T-helper 17 cell (primary cell): ENCODE results near the gene SLC39A9. TPM values are rescaled to one million over a fixed set of nuclear protein-coding genes. Genes with fewer than 3 reads are reported as not detected.
"Not testable (repeated sequence)": the region's sequence is repeated elsewhere in the genome, so short reads cannot be mapped to it uniquely, and the experiment has no call there.

Experiments used
- ATAC-seq: fragments of 150-1000 bp; cut with Tn5 transposase; 2 replicates; pipeline ENCODE4 v1.10.0; 2021; ENCODE audit warnings: mild to moderate bottlenecking, moderate library complexity
- DNase-seq, 3 donors: peaks; one replicate each; pipeline versions ENCODE4 v3.0.0 to v3.0.0-alpha.2; 2020 to 2021
- H3K9me3 ChIP-seq: one replicate; pipeline ENCODE4 v1.7.0; 2013; ENCODE audit warnings: low read length, mild to moderate bottlenecking; ENCODE audit not compliant: control insufficient read depth, poor library complexity, severe bottlenecking
- H3K27ac Mint-ChIP-seq: one replicate; pipeline ENCODE4 v1.8.0; 2022; ENCODE audit warnings: mild to moderate bottlenecking, moderate library complexity, mixed read lengths
- H3K27me3 Mint-ChIP-seq: one replicate; pipeline ENCODE4 v1.8.0; 2022; ENCODE audit warnings: mixed read lengths
- H3K36me3 Mint-ChIP-seq: one replicate; pipeline ENCODE4 v1.8.0; 2022; ENCODE audit warnings: low read depth, mixed read lengths
- H3K4me1 Mint-ChIP-seq: one replicate; pipeline ENCODE4 v1.8.0; 2022; ENCODE audit warnings: mild to moderate bottlenecking, mixed read lengths
- H3K4me3 Mint-ChIP-seq: one replicate; pipeline ENCODE4 v1.8.0; 2022; ENCODE audit warnings: mild to moderate bottlenecking, moderate library complexity, mixed read lengths
- total RNA-seq, 4 donors: library from RNA in 2 of 4; stranded (reverse) in 2 of 4; gene quantifications; one replicate each; pipeline ENCODE4 v1.2.3 and lab custom pipeline; 2022 to 2026

SLC39A9 gene
- total RNA-seq, 2 donors from 2014 or later = 27.6 to 31.0 TPM

DNA sequence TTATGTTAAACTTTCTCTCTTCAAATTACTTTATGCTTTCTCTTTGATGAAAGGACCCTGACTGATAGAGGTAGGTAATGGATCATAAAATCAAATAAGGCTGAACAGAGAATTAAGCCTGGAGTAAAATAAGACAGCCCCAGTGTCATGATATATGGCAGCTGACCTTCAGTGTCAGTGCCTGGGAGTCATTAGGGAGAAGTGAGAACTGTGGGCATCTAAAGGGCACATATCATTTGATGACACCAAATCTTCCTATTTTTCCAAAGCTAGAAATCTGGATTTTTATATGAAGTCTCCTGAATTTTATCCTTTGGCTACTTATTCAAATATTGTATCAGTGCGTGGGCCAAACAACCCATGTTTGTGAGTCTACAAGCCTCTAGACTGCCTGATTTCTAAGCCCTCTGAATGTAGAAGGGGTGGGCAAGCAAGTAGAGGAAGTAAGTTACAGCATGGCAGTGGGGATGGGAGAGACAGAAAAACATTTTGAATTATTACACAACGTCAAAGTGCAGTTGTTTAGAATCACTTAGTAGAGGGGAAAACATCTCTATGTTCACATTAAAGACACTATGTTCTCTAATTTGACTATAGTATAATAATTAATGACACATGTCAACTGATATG, 10.0 kb downstream of the SLC39A9 start:
- peaks cover 5% of the 10 kb centered on the region for H3K36me3 Mint-ChIP-seq
- ATAC-seq = no peak
- peaks cover 14% of the 10 kb centered on the region for H3K4me1 Mint-ChIP-seq
- DNase-seq = no peak
- H3K27ac Mint-ChIP-seq = no peak overlapping the region
- H3K4me3 Mint-ChIP-seq = no peak overlapping the region
- H3K9me3 ChIP-seq = no peaks in the 10 kb centered on the region
- no peaks in the 10 kb centered on the region for H3K27me3 Mint-ChIP-seq

DNA sequence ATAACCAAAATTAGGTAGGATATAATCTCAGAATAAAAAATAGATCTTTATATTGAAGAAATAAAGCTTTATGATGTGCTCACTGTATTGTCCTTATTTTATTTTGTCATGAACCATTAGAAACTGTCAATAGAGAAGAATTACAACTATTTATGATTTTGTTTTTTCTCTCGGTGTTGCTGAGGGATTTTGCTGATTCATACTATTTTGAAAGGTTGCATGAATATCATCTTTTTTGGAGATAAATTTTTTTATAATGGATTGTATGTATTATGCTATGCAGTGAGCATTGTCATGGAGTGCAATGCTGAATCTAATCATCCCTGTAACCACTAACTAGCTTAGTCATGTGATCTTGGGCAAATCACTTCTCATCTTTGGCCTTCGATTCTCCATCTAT, 15.0 kb downstream of the SLC39A9 start:
- DNase-seq (no peak), ATAC-seq (no peak)
- H3K9me3 ChIP-seq = no peaks in the 10 kb centered on the region
- Mint-ChIP-seq H3K36me3 (no peaks in the 10 kb centered on the region), H3K27me3 (no peaks in the 10 kb centered on the region), H3K27ac (no peak overlapping the region), H3K4me3 (no peak overlapping the region), H3K4me1 (peaks cover 9% of the 10 kb centered on the region)

DNA sequence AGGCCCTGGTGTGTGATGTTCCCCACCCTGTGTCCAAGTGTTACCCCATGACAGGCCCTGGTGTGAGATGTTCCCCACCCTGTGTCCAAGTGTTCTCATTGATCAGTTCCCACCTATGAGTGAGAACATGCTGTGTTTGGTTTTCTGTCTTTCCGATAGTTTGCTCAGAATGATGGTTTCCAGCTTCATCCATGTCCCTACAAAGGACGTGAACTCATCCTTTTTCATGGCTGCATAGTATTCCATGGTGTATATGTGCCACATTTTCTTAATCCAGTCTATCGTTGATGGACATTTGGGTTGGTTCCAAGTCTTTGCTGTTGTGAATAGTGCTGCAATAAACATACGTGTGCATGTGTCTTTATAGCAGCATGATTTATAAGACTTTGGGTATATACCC, 17.6 kb downstream of the SLC39A9 start:
- not testable (repeated sequence) for H3K4me3 Mint-ChIP-seq, H3K27ac Mint-ChIP-seq, H3K9me3 ChIP-seq, H3K27me3 Mint-ChIP-seq, H3K36me3 Mint-ChIP-seq, ATAC-seq, DNase-seq
- peaks cover 25% of the 10 kb centered on the region for H3K4me1 Mint-ChIP-seq

DNA sequence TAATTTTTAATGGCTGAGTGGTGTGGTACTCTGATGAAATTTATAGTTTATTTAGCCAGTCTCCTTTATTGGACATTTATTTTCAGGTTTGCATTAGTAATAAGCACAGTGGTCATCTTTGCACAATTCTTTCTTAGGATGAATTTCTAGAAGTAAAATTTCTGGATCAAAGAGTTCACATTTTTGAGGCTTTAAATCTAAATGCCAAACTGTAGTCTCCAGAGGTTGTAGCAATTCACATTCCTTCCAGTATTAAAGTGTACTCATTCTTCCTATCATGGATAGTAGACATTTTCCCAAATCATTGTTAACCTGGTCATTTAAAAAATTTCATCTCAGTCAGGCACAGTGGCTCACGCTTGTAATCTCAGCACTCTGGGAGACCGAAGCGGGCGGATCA, 24.8 kb downstream of the SLC39A9 start:
- Mint-ChIP-seq H3K27me3 (no peaks in the 10 kb centered on the region), H3K36me3 (peaks cover 9% of the 10 kb centered on the region), H3K27ac (no peak overlapping the region), H3K4me1 (peaks cover 25% of the 10 kb centered on the region), H3K4me3 (no peak overlapping the region)
- ATAC-seq = no peak
- DNase-seq = no peak
- no peaks in the 10 kb centered on the region for H3K9me3 ChIP-seq

DNA sequence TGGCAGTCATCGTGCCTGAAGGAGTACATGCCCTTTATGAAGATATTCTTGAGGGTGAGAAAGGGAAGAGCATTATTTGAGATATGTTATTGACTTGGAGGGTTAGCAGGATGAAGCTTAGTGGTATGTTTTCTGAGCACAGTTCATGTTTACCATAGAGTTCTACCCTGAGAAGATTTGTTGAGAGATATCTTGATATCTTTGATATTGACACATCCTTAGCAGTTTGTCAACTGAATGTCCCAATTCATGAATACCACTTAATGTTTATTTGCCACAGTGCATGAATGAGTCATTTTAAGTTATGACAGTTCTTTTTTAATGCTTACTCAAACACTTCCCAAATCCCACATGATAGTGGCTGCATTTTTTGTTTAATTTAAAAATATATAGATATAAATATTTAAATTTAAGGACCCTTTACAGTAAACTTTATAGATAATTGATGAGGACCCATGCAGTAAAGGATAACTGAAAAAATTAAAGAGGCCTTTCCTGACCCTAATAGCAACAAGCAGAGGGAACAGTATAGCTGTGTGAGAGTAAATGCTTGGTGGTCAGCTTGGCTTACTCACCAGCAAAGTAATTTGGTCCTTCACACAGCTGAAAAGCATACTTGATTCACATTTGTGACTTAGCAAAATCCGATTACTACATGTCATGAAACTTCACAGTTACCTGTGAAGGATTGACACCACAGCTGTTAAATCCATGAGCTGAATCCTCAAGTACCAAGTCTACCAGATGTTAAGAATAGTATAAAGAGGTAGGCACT, 25.8 kb downstream of the SLC39A9 start:
- H3K9me3 ChIP-seq = no peaks in the 10 kb centered on the region
- DNase-seq (no peak), ATAC-seq (no peak)
- H3K36me3 Mint-ChIP-seq = peaks cover 9% of the 10 kb centered on the region
- no peak overlapping the region for H3K4me3 Mint-ChIP-seq
- no peak overlapping the region for H3K27ac Mint-ChIP-seq
- peaks cover 15% of the 10 kb centered on the region for H3K4me1 Mint-ChIP-seq
- H3K27me3 Mint-ChIP-seq = no peaks in the 10 kb centered on the region

DNA sequence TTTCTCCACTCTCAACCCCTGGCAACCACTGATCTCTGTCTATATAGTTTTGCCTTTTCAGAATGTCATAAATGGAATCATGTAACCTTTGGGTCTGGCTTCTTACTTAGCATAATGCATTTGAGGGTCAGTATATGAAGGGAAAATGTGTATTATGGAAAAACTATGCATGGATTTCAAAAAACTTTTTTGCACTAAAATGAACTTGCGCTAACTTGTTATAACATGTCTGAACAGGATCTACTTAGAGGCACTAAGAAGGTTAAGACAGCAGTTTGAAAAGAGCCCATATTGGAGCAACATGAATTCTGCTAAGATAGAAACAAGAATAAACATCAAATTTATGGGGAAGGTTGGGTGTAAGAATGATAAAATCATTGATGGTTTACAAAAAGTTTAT, 29.1 kb downstream of the SLC39A9 start:
- H3K4me1 Mint-ChIP-seq = peaks cover 13% of the 10 kb centered on the region
- DNase-seq (no peak), ATAC-seq (no peak)
- peaks cover 12% of the 10 kb centered on the region for H3K36me3 Mint-ChIP-seq
- H3K27me3 Mint-ChIP-seq = no peaks in the 10 kb centered on the region
- H3K9me3 ChIP-seq = no peaks in the 10 kb centered on the region
- no peak overlapping the region for H3K27ac Mint-ChIP-seq
- H3K4me3 Mint-ChIP-seq = no peak overlapping the region

DNA sequence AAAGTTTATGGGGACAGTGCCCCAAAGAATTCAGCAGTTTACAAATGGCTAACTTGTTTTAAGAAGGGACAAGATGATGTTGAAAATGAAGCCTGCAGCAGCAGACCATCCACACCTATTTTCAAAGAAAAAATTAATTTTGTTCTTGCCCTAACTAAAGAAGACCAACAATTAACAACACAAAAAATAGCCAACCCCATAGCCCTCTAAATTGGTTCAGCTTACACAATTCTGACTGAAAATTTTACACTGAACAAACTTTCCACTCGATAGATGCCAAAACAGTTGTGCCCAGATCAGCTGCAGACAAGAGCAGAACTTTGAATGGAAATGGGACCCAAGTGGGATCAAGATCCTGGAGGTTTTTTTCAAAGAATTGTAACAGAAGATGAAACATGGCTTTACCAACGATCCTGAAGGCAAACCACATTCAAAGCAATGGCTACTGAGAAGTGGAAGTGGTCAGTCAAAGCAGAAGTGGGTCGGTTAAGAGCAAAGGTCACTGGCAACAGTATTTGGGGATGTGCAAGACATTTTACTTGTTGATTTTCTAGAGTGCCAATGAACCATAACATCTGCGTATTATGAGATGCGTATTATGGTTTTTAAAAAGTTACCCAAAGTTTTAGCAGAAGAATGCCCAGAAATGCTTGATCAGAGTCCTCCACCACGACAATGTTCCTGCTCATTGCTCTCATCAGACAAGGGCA, 30.0 kb downstream of the SLC39A9 start:
- H3K4me1 Mint-ChIP-seq = peaks cover 13% of the 10 kb centered on the region
- no peaks in the 10 kb centered on the region for H3K9me3 ChIP-seq
- peaks cover 12% of the 10 kb centered on the region for H3K36me3 Mint-ChIP-seq
- H3K27me3 Mint-ChIP-seq = no peaks in the 10 kb centered on the region
- DNase-seq (no peak), ATAC-seq (no peak)
- H3K4me3 Mint-ChIP-seq = no peak overlapping the region
- H3K27ac Mint-ChIP-seq = no peak overlapping the region

DNA sequence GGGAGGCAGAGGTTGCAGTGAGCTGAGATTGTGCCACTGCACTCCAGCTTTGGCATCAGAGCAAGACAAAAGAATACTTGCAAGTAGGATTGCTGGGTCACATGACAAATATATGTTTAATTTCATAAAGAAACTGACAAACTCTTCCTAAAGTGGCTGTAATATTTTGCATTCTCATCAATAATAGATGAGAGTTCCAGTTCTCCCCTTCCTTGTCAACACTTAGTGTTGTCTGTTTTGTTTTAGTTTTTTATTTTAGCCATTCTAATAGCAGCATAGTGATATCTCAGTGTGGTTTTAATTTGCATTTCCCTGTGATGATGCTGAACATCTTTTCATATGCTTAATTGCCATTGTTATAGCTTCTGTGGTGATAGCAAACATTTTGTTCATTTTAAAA, 31.2 kb downstream of the SLC39A9 start:
- Mint-ChIP-seq H3K4me3 (no peak overlapping the region), H3K36me3 (peaks cover 12% of the 10 kb centered on the region), H3K27ac (no peak overlapping the region), H3K4me1 (peaks cover 13% of the 10 kb centered on the region), H3K27me3 (no peaks in the 10 kb centered on the region)
- DNase-seq = no peak
- no peak for ATAC-seq
- no peaks in the 10 kb centered on the region for H3K9me3 ChIP-seq

DNA sequence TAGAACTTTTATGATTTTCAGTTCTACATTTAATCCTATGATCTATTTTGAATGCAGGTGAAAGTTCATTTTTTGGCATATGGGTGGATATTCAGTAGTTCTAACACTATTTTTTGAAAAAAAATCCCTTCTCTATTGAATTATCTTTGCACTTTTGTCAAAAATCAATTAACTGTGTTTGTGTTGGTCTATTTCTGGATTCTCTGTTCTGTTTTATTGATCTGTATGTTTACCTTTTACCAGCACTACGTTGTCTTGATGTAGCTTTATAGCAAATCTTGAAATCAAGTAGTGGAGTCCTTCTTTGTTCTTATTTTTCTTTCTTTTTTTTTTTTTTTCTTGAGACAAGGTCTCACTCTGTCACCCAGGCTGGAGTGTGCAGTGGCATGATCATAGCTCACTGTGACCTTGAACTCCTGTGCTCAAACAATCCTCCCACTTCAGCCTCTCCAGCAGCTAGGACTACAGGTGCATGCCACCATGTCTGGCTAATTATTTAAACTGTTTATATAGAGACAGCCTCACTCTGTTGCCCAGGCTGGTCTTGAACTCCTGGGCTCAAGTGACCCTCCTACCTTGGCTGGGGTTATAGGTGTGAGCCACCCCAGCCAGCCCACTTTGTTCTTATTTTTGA, 31.9 kb downstream of the SLC39A9 start:
- Mint-ChIP-seq H3K4me1 (peaks cover 16% of the 10 kb centered on the region), H3K36me3 (peaks cover 10% of the 10 kb centered on the region), H3K27ac (peak overlapping the region; percentile 82), H3K27me3 (no peaks in the 10 kb centered on the region), H3K4me3 (no peak overlapping the region)
- H3K9me3 ChIP-seq = no peaks in the 10 kb centered on the region
- no peak for DNase-seq
- ATAC-seq = no peak

DNA sequence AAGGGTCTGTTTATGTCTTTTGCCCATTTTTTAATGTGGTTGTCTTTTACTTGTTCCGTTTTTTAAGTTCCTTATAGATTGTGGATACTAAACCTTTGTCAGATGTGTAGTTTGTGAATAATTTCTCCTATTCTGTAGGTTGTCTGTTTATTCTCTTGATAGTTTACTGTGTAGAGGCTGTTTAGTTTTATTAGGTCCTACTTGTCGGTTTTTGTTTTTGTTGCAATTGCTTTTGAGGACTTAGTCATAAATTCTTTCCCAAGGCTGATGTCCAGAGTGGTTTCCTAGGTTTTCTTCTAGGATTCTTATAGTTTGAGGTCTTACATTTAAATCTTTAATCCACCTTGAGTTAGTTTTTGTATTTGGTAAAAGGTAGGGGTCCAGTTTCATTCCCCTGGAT, 33.9 kb downstream of the SLC39A9 start:
- H3K4me3 Mint-ChIP-seq = no peak overlapping the region
- H3K9me3 ChIP-seq = no peaks in the 10 kb centered on the region
- H3K4me1 Mint-ChIP-seq = peaks cover 18% of the 10 kb centered on the region
- no peak overlapping the region for H3K27ac Mint-ChIP-seq
- ATAC-seq (no peak), DNase-seq (no peak)
- H3K36me3 Mint-ChIP-seq = peaks cover 9% of the 10 kb centered on the region
- no peaks in the 10 kb centered on the region for H3K27me3 Mint-ChIP-seq

DNA sequence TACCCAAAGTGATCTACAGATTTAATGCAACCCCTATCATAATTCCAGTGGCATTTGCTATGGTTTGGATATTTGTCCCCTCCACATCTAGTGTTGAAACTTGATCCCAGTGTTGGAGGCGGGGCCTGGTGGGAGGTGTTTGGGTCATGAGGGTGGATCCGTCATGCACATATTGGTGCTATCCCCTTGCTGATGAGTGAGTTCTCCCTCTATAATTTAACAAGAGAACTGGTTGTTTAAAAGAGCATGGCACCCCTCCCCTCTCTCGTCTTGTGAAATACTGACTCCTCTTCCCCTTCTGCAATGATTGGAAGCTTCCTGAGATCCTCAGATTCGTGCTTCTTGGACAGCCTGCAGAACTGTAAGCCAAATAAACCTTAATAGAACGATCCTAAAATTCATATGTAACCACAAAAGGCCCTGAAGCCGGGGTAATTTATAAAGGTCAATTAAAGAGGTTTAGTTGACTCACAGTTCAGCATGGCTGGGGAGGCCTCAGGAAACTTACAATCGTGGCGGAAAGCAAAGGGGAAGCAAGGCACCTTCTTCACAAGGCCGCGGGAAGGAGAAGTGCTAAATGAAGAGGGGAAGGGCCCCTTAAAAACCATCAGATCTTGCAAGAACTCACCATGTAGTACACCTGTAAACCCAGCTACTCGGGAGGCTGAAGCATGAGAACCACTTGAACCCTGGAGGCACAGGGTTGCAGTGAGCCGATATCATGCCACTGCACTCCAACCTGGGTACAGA, 41.2 kb downstream of the SLC39A9 start:
- H3K9me3 ChIP-seq = no peaks in the 10 kb centered on the region
- ATAC-seq (no peak), DNase-seq (no peak)
- Mint-ChIP-seq H3K4me1 (peaks cover 7% of the 10 kb centered on the region), H3K27me3 (no peaks in the 10 kb centered on the region), H3K27ac (no peak overlapping the region), H3K4me3 (no peak overlapping the region), H3K36me3 (peaks cover 2% of the 10 kb centered on the region)

DNA sequence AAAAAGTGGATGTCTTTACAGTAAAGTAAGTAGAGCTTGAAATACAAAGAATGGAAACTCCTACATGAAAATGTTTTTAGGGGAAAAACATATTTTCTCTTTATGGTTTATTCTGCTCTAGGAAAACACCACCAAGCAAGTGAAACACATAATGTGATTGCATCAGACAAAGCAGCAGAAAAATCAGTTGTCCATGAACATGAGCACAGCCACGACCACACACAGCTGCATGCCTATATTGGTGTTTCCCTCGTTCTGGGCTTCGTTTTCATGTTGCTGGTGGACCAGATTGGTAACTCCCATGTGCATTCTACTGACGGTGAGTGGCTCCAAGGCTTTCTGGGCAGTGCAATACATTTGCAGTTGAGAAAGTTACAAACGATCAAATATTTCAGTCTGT, 43.5 kb downstream of the SLC39A9 start:
- DNase-seq (no peak), ATAC-seq (no peak)
- H3K4me3 Mint-ChIP-seq = no peak overlapping the region
- H3K27me3 Mint-ChIP-seq = no peaks in the 10 kb centered on the region
- peaks cover 2% of the 10 kb centered on the region for H3K4me1 Mint-ChIP-seq
- H3K27ac Mint-ChIP-seq = peak overlapping the region; percentile 19
- no peaks in the 10 kb centered on the region for H3K9me3 ChIP-seq
- peaks cover 8% of the 10 kb centered on the region for H3K36me3 Mint-ChIP-seq
